Effector memory CD4-positive, alpha-beta T cell (primary cell): ENCODE measurements around the gene ZNF626.
"Not testable (repeated sequence)": the region's sequence is repeated elsewhere in the genome, so short reads cannot be mapped to it uniquely, and the experiment has no call there.

ENCODE experiments used
- DNase-seq, 3 donors: peaks; one replicate each; pipeline ENCODE4 v3.0.0-alpha.2; 2020
- H3K27ac ChIP-seq: 2 replicates; pipeline ENCODE4 v1.7.0; 2013; ENCODE audit warnings: mild to moderate bottlenecking, low read length, moderate library complexity; ENCODE audit not compliant: insufficient read depth, poor library complexity, severe bottlenecking
- H3K27me3 ChIP-seq: replicated peaks from 2 replicates; pipeline ENCODE4 v1.7.0; 2013; ENCODE audit warnings: mild to moderate bottlenecking, low read length; ENCODE audit not compliant: insufficient read depth, control insufficient read depth, poor library complexity, severe bottlenecking
- H3K36me3 ChIP-seq: 2 replicates; pipeline ENCODE4 v1.7.0; 2013; ENCODE audit warnings: mild to moderate bottlenecking, low read length, moderate library complexity; ENCODE audit not compliant: control insufficient read depth, insufficient read depth
- H3K4me1 ChIP-seq: 2 replicates; pipeline ENCODE4 v1.7.0; 2013; ENCODE audit warnings: low read length, mild to moderate bottlenecking; ENCODE audit not compliant: control insufficient read depth, insufficient read depth, poor library complexity, severe bottlenecking
- H3K4me3 ChIP-seq: 2 replicates; pipeline ENCODE4 v1.7.0; 2013; ENCODE audit warnings: low read length, low read depth, mild to moderate bottlenecking; ENCODE audit not compliant: insufficient read depth, poor library complexity, severe bottlenecking
- H3K9me3 ChIP-seq: 2 replicates; pipeline ENCODE4 v1.7.0; 2013; ENCODE audit warnings: mild to moderate bottlenecking, low read length, moderate library complexity; ENCODE audit not compliant: control insufficient read depth

Gene ZNF626

DNA sequence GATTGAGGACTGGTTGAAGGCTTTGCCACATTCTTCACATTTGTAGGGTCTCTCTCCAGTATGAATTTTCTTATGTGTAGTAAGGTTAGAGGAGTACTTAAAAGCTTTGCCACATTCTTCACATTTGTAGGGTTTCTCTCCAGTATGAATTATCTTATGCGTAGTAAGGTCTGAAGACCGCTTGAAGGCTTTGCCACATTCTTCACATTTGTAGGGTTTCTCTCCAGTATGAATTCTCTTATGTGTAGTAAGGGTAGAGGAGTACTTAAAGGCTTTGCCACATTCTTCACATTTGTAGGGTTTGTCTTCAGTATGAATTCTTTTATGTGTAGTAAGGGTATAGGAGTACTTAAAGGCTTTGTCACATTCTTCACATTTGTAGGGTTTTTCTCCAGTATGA, 36.8 kb downstream of the ZNF626 start:
- not testable (repeated sequence) for DNase-seq, H3K36me3 ChIP-seq, H3K27ac ChIP-seq, H3K4me1 ChIP-seq, H3K4me3 ChIP-seq, H3K27me3 ChIP-seq
- H3K9me3 ChIP-seq: peaks cover 33% of the 10 kb centered on the region

GRCh38 chr19:20616071-20616470, 45.3 kb downstream of the ZNF626 start:
- no peak for DNase-seq
- H3K9me3 ChIP-seq: peaks cover 12% of the 10 kb centered on the region

GRCh38 chr19:20614971-20615370, 46.4 kb downstream of the ZNF626 start:
- H3K4me1 ChIP-seq, H3K36me3 ChIP-seq, H3K27me3 ChIP-seq, H3K27ac ChIP-seq, H3K4me3 ChIP-seq, H3K9me3 ChIP-seq, DNase-seq: not testable (repeated sequence)

More at GRCh38 chr19:20616071-20616470, 45.3 kb downstream of the ZNF626 start:
- H3K4me3 ChIP-seq: no peak overlapping the region
- H3K4me1 ChIP-seq: no peaks in the 10 kb centered on the region
- no peak overlapping the region for H3K27ac ChIP-seq
- H3K27me3 ChIP-seq: no peaks in the 10 kb centered on the region
- no peaks in the 10 kb centered on the region for H3K36me3 ChIP-seq

DNA sequence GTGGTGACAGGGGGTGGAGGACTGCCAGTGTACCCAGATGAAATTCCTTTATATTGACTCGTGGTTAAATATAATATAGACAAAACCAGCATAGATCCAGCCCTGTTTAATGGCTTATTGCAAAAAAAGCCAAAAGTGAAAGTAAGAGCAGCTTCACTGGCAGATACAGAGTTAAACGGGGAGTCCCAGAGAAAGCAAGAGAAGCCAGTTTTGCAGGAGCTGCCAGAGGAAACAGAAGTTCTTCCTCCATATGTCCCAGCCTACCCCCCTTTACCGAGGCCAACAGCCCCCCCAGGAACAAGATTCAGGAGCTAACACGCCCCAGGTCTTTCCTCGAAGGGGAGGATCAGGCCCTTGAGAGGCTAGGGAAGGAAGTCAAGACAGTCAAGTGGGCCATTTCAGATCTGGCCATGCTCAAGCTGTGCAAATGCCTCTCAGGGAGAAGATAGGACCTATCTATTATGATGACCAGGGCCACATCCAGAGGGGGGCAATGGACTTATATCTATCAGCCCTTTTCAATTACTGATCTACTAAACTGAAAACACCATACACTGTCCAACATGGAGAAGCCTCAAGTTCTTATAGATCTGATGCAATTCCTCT, 48.6 kb downstream of the ZNF626 start:
- no peaks in the 10 kb centered on the region for H3K36me3 ChIP-seq
- H3K27ac ChIP-seq: no peak overlapping the region
- peaks cover 10% of the 10 kb centered on the region for H3K9me3 ChIP-seq
- H3K4me1 ChIP-seq: no peaks in the 10 kb centered on the region
- no peak overlapping the region for H3K4me3 ChIP-seq
- DNase-seq: no peak
- no peaks in the 10 kb centered on the region for H3K27me3 ChIP-seq

DNA sequence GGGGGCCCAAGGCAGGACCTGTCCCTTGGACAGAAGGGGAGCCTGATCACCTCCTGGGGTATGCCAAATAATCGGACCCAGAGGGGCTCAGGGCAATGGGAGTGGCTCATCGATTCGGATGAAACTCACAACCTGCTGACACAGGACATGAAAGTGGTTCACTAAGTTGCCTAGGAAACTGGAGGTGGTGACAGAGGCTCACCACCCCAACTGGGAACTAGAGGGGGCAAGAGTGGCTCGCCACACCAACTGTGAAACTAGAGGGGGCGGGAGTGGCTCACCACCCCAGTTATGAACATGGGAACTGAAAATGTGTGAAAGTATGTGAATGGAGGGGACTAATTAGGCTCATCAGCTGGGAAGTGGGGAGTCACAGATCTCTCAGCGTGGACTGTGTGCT, 49.5 kb downstream of the ZNF626 start:
- DNase-seq: no peak
- H3K36me3 ChIP-seq: no peaks in the 10 kb centered on the region
- H3K9me3 ChIP-seq: peaks cover 6% of the 10 kb centered on the region
- H3K27me3 ChIP-seq: no peaks in the 10 kb centered on the region
- no peak overlapping the region for H3K4me3 ChIP-seq
- no peak overlapping the region for H3K27ac ChIP-seq
- no peaks in the 10 kb centered on the region for H3K4me1 ChIP-seq

- no peaks in the 10 kb centered on the region for H3K9me3 ChIP-seq
- no peak overlapping the region for H3K4me3 ChIP-seq
- H3K27me3 ChIP-seq: no peaks in the 10 kb centered on the region
- H3K36me3 ChIP-seq: no peaks in the 10 kb centered on the region
- DNase-seq: no peak
- H3K27ac ChIP-seq: no peak overlapping the region
- no peaks in the 10 kb centered on the region for H3K4me1 ChIP-seq
Observed at GRCh38 chr19:20607943-20608342, 53.4 kb downstream of the ZNF626 start.
